Endothelial cell of umbilical vein (primary cell): ENCODE data around the gene PLBD2. TPM values are rescaled to one million over a fixed set of nuclear protein-coding genes. Genes with fewer than 3 reads are reported as not detected.

Source experiments
- BruUV-seq: library from RNA; stranded (reverse); fragments of 400-500 nt; replicated peaks from 2 replicates; lab custom pipeline; 2021; lab: Mats Ljungman, UMichigan
- CTCF ChIA-PET: fragments of 300-600, 350-600 bp; sonication (Branson Sonifier 250); formaldehyde crosslinking; loops from one replicate; lab custom pipeline; 2021; ENCODE audit warnings: antibody characterized with exemption, inconsistent platforms; lab: Charles Lee
- POLR2A ChIA-PET: fragments of 300-600, 350-600 bp; sonication (Branson Sonifier 250); formaldehyde crosslinking; loops from one replicate; lab custom pipeline; 2021; ENCODE audit warnings: antibody characterized with exemption, inconsistent platforms; lab: Charles Lee
- DNase-seq: peaks from one replicate; pipeline ENCODE4 v3.0.0-alpha.2; 2011; ENCODE audit warnings: low read depth, low spot score
- FAIRE-seq: peaks from 2 replicates; lab custom pipeline; 2011; peaks lifted over from hg19 to GRCh38; lab: Jason Lieb, UNC
- H2AFZ ChIP-seq: 2 replicates; pipeline ENCODE4 v1.6.0; 2012; ENCODE audit warnings: low read depth, low read length, control low read depth, inconsistent platforms
- H3K27ac ChIP-seq: 2 replicates; pipeline ENCODE4 v1.5.1; 2011; ENCODE audit warnings: low read depth, mild to moderate bottlenecking, control low read depth, low read length, moderate library complexity; ENCODE audit not compliant: insufficient read depth
- H3K27me3 ChIP-seq, 2 experiments: 2 replicates each; pipeline versions ENCODE4 v1.6.0 to v1.6.1; 2011; ENCODE audit warnings: low read length in 2 of 2, mixed read lengths in 1 of 2; ENCODE audit not compliant: control insufficient read depth in 2 of 2, insufficient read depth in 2 of 2
- H3K36me3 ChIP-seq, 2 experiments: 2 replicates in 1 of 2; 3 replicates in 1 of 2; pipeline ENCODE4 v1.5.1; 2011; ENCODE audit warnings: low read length in 2 of 2, mild to moderate bottlenecking in 1 of 2, moderate library complexity in 1 of 2; ENCODE audit not compliant: control insufficient read depth in 2 of 2, insufficient read depth in 2 of 2; ENCODE audit errors: extremely low read depth in 1 of 2
- H3K4me1 ChIP-seq: 3 replicates; pipeline ENCODE4 v1.5.1; 2011; ENCODE audit warnings: mild to moderate bottlenecking, low read length; ENCODE audit not compliant: control insufficient read depth, insufficient read depth; ENCODE audit errors: extremely low read depth
- H3K4me2 ChIP-seq: 2 replicates; pipeline ENCODE4 v1.6.1; 2011; ENCODE audit warnings: low read length, control low read depth, mixed read lengths; ENCODE audit not compliant: insufficient read depth
- H3K4me3 ChIP-seq, 3 experiments: fragments of 200-600 bp in 1 of 3; sonication (generic), shearing (Covaris generic) in 1 of 3; replicated peaks in 1 of 3; 2 replicates each; pipeline ENCODE4 v1.5.1; 2011 to 2016; ENCODE audit warnings: control low read depth in 3 of 3, low read length in 3 of 3, mild to moderate bottlenecking in 2 of 3, inconsistent platforms in 1 of 3, low read depth in 1 of 3, moderate library complexity in 1 of 3; ENCODE audit not compliant: insufficient read depth in 1 of 3
- H3K79me2 ChIP-seq: 2 replicates; pipeline ENCODE4 v1.6.0; 2012; ENCODE audit warnings: low read length, inconsistent platforms; ENCODE audit not compliant: control insufficient read depth, insufficient read depth
- H3K9ac ChIP-seq: replicated peaks from 2 replicates; pipeline ENCODE3; 2011; ENCODE audit warnings: low read length, control low read depth; ENCODE audit not compliant: insufficient read depth; ENCODE audit errors: extremely low read depth
- H3K9me1 ChIP-seq: replicated peaks from 3 replicates; pipeline ENCODE4 v1.6.0; 2011; ENCODE audit warnings: mild to moderate bottlenecking, low read length; ENCODE audit not compliant: control insufficient read depth, insufficient read depth; ENCODE audit errors: extremely low read depth
- H3K9me3 ChIP-seq: replicated peaks from 2 replicates; pipeline ENCODE4 v1.5.1; 2012; ENCODE audit warnings: low read length, inconsistent platforms; ENCODE audit not compliant: control insufficient read depth, insufficient read depth
- H4K20me1 ChIP-seq: replicated peaks from 2 replicates; pipeline ENCODE3; 2011; ENCODE audit warnings: mild to moderate bottlenecking, low read length; ENCODE audit not compliant: control insufficient read depth, insufficient read depth; ENCODE audit errors: extremely low read depth
- EZH2 ChIP-seq: IDR thresholded peaks from 2 replicates; pipeline ENCODE4 v1.6.1; 2012; ENCODE audit warnings: borderline replicate concordance, low read depth, mild to moderate bottlenecking, moderate library complexity, low read length, inconsistent platforms; ENCODE audit not compliant: severe bottlenecking
- FOS ChIP-seq: IDR thresholded peaks from 2 replicates; pipeline ENCODE4 v1.6.1; 2011; ENCODE audit warnings: mild to moderate bottlenecking, low read length, moderate library complexity, borderline replicate concordance; ENCODE audit not compliant: insufficient read depth
- JUN ChIP-seq: IDR thresholded peaks from 2 replicates; pipeline ENCODE4 v1.6.1; 2011; ENCODE audit warnings: borderline replicate concordance, low read depth; ENCODE audit not compliant: insufficient read length, insufficient read depth
- MYC ChIP-seq: IDR thresholded peaks from one replicate; pipeline ENCODE4 v1.6.1; 2011; ENCODE audit warnings: mild to moderate bottlenecking, low read depth, low read length
- POLR2A ChIP-seq: IDR thresholded peaks from 2 replicates; pipeline ENCODE4 v1.6.1; 2012; ENCODE audit warnings: low read depth, mild to moderate bottlenecking, control low read depth, low read length
- dilution Hi-C: fragments of 300-500 bp; cut with MboI; formaldehyde crosslinking; loops from one replicate; pipeline ENCODE4 v1.15.0; 2019; ENCODE audit warnings: low sequenced_read_pairs; ENCODE audit not compliant: extremely low pct_ligation_motif_present
- intact Hi-C: fragments of 100-400 bp; cut with micrococcal nuclease; formaldehyde crosslinking; loops from one replicate; pipeline ENCODE4 v1.10.0; 2022
- polyA plus RNA-seq, 4 experiments: library from polyadenylated mRNA; depleted of rRNA in 3 of 4; stranded (reverse) in 3 of 4; unstranded in 1 of 4; fragments of >200 nt; gene quantifications; 2 replicates each; pipeline versions ENCODE4 v1.2.1 to v1.2.3, GENCODE V29; 2011 to 2012; ENCODE audit warnings: missing spikeins in 1 of 4
- total RNA-seq: library from RNA; stranded (reverse); gene quantifications from 2 replicates; pipeline ENCODE4 v1.2.3, GENCODE V29; 2021
- TF ChIP-seq, protein P1 (sequence below): IDR thresholded peaks from 2 replicates; pipeline ENCODE4 v1.6.1; 2011; ENCODE audit not compliant: insufficient read depth, insufficient read length
- TF ChIP-seq, protein P2 (sequence below), 2 donors: IDR thresholded peaks; 1 replicate in 1 of 2; 2 replicates in 1 of 2; pipeline ENCODE4 v1.5.1; 2011; ENCODE audit warnings: low read length in 2 of 2, mild to moderate bottlenecking in 2 of 2, moderate library complexity in 2 of 2, control low read depth in 1 of 2, inconsistent platforms in 1 of 2, low read depth in 1 of 2; ENCODE audit not compliant: insufficient read depth in 1 of 2; ENCODE audit errors: extremely low read depth in 1 of 2

PLBD2 gene
- total and polyA plus RNA-seq, 2 donors (not counting 3 experiments of a cell fraction or from before 2014, with no cell fraction given) = 24.4 to 46.8 TPM

DNA sequence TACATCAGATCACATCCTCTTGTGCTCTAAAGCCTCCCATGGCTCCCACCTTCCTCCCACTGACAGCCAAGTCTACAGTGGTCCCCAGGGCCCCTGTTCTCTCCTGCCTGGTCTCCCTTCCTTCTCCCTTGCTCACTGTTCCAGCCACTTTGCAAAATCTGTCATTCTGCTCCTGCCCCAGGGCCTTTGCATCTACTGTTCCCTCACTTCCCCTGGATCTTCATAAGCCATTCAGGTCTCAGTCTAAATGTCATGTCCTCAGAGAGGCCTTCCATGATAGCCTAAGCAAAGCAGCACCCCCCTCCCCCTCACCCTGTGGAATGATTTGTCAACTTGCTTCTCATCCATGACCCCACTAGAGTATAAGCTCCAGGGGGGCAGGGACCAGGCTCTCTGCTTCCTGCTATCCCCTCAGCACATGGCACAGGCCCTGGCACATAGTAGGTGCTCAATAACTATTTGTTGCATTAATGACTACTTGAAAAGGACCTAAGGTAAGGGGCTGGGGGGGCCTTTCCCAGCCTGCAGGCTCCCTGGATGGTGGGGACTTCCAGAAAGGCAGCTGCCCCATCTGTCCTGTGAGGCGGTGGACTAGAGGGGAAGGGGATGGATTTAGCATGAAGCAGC is 28.5 kb upstream of the PLBD2 start:
- DNase-seq (no peak), FAIRE-seq (peak; percentile 12)
- intact Hi-C loops = loop anchor here (10.0 kb wide), 1 partner anchor 105 kb away; the partner anchor contains the start of gene TPCN1
- dilution Hi-C loops = no loop called here
- H3K4me1 ChIP-seq = peaks cover 22% of the 10 kb centered on the region
- no peak overlapping the region for H3K9ac ChIP-seq
- ChIA-PET POLR2A (no interaction called here), CTCF (interaction anchor here (1.2 kb wide), 1 partner anchor 96 kb away, joined by 4 read pairs; no protein-coding TSS in a partner anchor)
- TF ChIP-seq, protein P1, sequence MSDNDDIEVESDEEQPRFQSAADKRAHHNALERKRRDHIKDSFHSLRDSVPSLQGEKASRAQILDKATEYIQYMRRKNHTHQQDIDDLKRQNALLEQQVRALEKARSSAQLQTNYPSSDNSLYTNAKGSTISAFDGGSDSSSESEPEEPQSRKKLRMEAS = no peak
- TF ChIP-seq, protein P2, sequence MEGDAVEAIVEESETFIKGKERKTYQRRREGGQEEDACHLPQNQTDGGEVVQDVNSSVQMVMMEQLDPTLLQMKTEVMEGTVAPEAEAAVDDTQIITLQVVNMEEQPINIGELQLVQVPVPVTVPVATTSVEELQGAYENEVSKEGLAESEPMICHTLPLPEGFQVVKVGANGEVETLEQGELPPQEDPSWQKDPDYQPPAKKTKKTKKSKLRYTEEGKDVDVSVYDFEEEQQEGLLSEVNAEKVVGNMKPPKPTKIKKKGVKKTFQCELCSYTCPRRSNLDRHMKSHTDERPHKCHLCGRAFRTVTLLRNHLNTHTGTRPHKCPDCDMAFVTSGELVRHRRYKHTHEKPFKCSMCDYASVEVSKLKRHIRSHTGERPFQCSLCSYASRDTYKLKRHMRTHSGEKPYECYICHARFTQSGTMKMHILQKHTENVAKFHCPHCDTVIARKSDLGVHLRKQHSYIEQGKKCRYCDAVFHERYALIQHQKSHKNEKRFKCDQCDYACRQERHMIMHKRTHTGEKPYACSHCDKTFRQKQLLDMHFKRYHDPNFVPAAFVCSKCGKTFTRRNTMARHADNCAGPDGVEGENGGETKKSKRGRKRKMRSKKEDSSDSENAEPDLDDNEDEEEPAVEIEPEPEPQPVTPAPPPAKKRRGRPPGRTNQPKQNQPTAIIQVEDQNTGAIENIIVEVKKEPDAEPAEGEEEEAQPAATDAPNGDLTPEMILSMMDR (IDR thresholded peaks at IDR 0.05; ENCODE audit: extremely low read depth in 1 of 2, insufficient read depth in 1 of 2, low read depth in 1 of 2, low read length in 2 of 2) = no peak
- TF ChIP-seq MYC (no peak), FOS (no peak), POLR2A (no peak), EZH2 (no peak), JUN (no peak)
- no peaks in the 10 kb centered on the region for H3K9me1 ChIP-seq
- no peaks in the 10 kb centered on the region for H3K27me3 ChIP-seq
- peaks cover 6% of the 10 kb centered on the region for H3K79me2 ChIP-seq
- peak overlapping the region; percentile 8 for H3K4me2 ChIP-seq
- no TSS peak for BruUV-seq
- peak overlapping the region; percentile 15 for H3K27ac ChIP-seq
- no peaks in the 10 kb centered on the region for H4K20me1 ChIP-seq
- H3K4me3 ChIP-seq = no peak overlapping the region
- no peak overlapping the region for H2AFZ ChIP-seq
- no peaks in the 10 kb centered on the region for H3K36me3 ChIP-seq
- H3K9me3 ChIP-seq = no peaks in the 10 kb centered on the region
